Measurements from ENCODE around the gene FAIM2. TPM values are rescaled to one million over a fixed set of nuclear protein-coding genes. Genes with fewer than 3 reads are reported as not detected.
A peak's percentile ranks its signal among the peaks of the same experiment; 100 is the strongest.

The FAIM2 gene
- total and polyA plus RNA-seq, 10 of the 15 experiments (the other 5 are each of a cell fraction or from before 2014, with no cell fraction given), result not detected

- Histone ChIP-seq H4K20me1 (ENCODE audit: control insufficient read depth, insufficient read depth) (0 out of 2 replicates have a peak, but pooled peaks cover 3% of the 10 kb centered on the region), H2AFZ (ENCODE audit: control insufficient read depth, low read depth, low read length) (no peak overlapping the region), H3K9ac (ENCODE audit: control insufficient read depth, insufficient read depth, low read length) (no peak overlapping the region), H3K36me3 (ENCODE audit: control insufficient read depth in 2 of 2, insufficient read depth in 2 of 2, low read length in 1 of 2) (no peaks in the 10 kb centered on the region; a peak in 1 of 4 replicates), H3K27ac (ENCODE audit: control insufficient read depth, insufficient read depth) (no peak overlapping the region), H3K4me2 (ENCODE audit: control insufficient read depth, insufficient read depth) (no peak overlapping the region), H3K4me3 (no peak overlapping the region), H3K27me3 (replicated peaks in 1 of 2; ENCODE audit: control insufficient read depth in 2 of 2, insufficient read depth in 2 of 2, low read length in 1 of 2) (no peaks in the 10 kb centered on the region), H3K9me3 (replicated peaks; ENCODE audit: control insufficient read depth, insufficient read depth, low read length) (no peaks in the 10 kb centered on the region), H3K79me2 (ENCODE audit: control insufficient read depth, insufficient read depth, low read length) (peaks cover 25% of the 10 kb centered on the region), H3K4me1 (ENCODE audit: control insufficient read depth, insufficient read depth, low read length) (peaks cover 37% of the 10 kb centered on the region)
- SMC1A ChIA-PET (ENCODE audit: uncharacterized antibody, unreplicated experiment), result interaction anchor here (1.1 kb wide), 1 partner anchor 11 kb away, joined by 4 read pairs; no protein-coding TSS in a partner anchor
- BruUV-seq (replicated peaks), result no TSS peak
- WGBS (ENCODE audit: insufficient coverage, insufficient replicate concordance, low lambda C conversion rate, missing lambda C conversion rate), result 41% methylated on average over 1 of the region's 1 CpG
- CTCF ChIA-PET, result no interaction called here
- DNase-seq (ENCODE audit: low read depth, low spot score) (no peak), FAIRE-seq (no peak), ATAC-seq (no peak)
- RAD21 ChIA-PET (ENCODE audit: unreplicated experiment), result no interaction called here
- TF ChIP-seq, protein P1, sequence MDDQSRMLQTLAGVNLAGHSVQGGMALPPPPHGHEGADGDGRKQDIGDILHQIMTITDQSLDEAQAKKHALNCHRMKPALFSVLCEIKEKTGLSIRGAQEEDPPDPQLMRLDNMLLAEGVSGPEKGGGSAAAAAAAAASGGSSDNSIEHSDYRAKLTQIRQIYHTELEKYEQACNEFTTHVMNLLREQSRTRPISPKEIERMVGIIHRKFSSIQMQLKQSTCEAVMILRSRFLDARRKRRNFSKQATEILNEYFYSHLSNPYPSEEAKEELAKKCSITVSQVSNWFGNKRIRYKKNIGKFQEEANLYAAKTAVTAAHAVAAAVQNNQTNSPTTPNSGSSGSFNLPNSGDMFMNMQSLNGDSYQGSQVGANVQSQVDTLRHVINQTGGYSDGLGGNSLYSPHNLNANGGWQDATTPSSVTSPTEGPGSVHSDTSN (IDR thresholded peaks at IDR 0.05; ENCODE audit: insufficient replicate concordance, low read depth, low read length), result peak; percentile 50
- TF ChIP-seq, protein P2, sequence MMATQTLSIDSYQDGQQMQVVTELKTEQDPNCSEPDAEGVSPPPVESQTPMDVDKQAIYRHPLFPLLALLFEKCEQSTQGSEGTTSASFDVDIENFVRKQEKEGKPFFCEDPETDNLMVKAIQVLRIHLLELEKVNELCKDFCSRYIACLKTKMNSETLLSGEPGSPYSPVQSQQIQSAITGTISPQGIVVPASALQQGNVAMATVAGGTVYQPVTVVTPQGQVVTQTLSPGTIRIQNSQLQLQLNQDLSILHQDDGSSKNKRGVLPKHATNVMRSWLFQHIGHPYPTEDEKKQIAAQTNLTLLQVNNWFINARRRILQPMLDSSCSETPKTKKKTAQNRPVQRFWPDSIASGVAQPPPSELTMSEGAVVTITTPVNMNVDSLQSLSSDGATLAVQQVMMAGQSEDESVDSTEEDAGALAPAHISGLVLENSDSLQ (IDR thresholded peaks at IDR 0.05), result peak; percentile 72
- TF ChIP-seq BMI1 (IDR thresholded peaks at IDR 0.05; ENCODE audit: borderline replicate concordance), result no peak
- intact Hi-C loops (cut with micrococcal nuclease; ENCODE audit: unreplicated experiment), result no loop called here
- POLR2A ChIA-PET, result no interaction called here
- in situ Hi-C loops (cut with MboI), result no loop called here
These were observed 80.3 kb downstream of the FAIM2 start for GRCh38 chr12:49823350-49823749.

Measured in GM12878 (cell line).